K562 (cell line): ENCODE results near the gene NRF1. TPM values are rescaled to one million over a fixed set of nuclear protein-coding genes. Genes with fewer than 3 reads are reported as not detected.

Experiments used
- ATAC-seq: fragments of 200-7000 bp; cut with Tn5 transposase; 3 replicates; pipeline ENCODE4 v1.9.1; 2020; ENCODE audit warnings: moderate library complexity
- BruUV-seq: library from RNA; stranded (reverse); fragments of 400-500 nt; replicated peaks from 2 replicates; lab custom pipeline; 2021; lab: Mats Ljungman, UMichigan
- CTCF ChIA-PET: fragments of 300-600 bp; formaldehyde crosslinking; extraction: SDS; loops from one replicate; lab custom pipeline; 2021; ENCODE audit warnings: low intra/inter-chr PET ratio; lab: Yijun Ruan, JAX
- POLR2A ChIA-PET: fragments of 300-600, 350-650 bp; sonication (Branson Sonifier 250); formaldehyde crosslinking; extraction: SDS; loops from one replicate; lab custom pipeline; 2021; ENCODE audit warnings: antibody characterized with exemption, inconsistent platforms; lab: Yijun Ruan, JAX
- DNase-seq, 4 experiments: peaks; one replicate each; pipeline versions ENCODE4 v3.0.0 to v3.0.0-alpha.2; 2011 to 2018; ENCODE audit warnings: low spot score in 3 of 4, mixed read lengths in 3 of 4; ENCODE audit errors: extremely low read depth in 1 of 4
- FAIRE-seq: peaks from 2 replicates; lab custom pipeline; 2011; peaks lifted over from hg19 to GRCh38; lab: Jason Lieb, UNC
- H2AFZ ChIP-seq: 2 replicates; pipeline ENCODE4 v1.6.0; 2011; ENCODE audit warnings: low read depth, low read length, control low read depth, inconsistent platforms
- H3K27ac ChIP-seq: fragments of 200-600 bp; 3 replicates; pipeline ENCODE4 v1.8.0; 2011; ENCODE audit warnings: low read depth, mild to moderate bottlenecking, control low read depth, inconsistent platforms, low read length, moderate library complexity, mixed read lengths; ENCODE audit errors: extremely low read depth
- H3K27me3 ChIP-seq, 2 experiments: fragments of 300-600 bp in 1 of 2; 2 replicates in 1 of 2; 3 replicates in 1 of 2; pipeline versions ENCODE4 v1.6.0 to v1.8.0; 2011; ENCODE audit warnings: inconsistent platforms in 2 of 2, low read length in 2 of 2, mild to moderate bottlenecking in 1 of 2, mixed read lengths in 1 of 2, moderate library complexity in 1 of 2; ENCODE audit not compliant: control insufficient read depth in 2 of 2, insufficient read depth in 2 of 2
- H3K36me3 ChIP-seq: fragments of 300-600 bp; 3 replicates; pipeline ENCODE4 v1.8.0; 2011; ENCODE audit warnings: mild to moderate bottlenecking, low read length, inconsistent platforms; ENCODE audit not compliant: control insufficient read depth, insufficient read depth
- H3K4me1 ChIP-seq, 2 experiments: fragments of 200-600 bp in 1 of 2; replicated peaks in 1 of 2; 2 replicates in 1 of 2; 3 replicates in 1 of 2; pipeline versions ENCODE4 v1.5.1 to v1.8.0; 2011; ENCODE audit warnings: inconsistent platforms in 2 of 2, low read length in 2 of 2, mild to moderate bottlenecking in 1 of 2, mixed read lengths in 1 of 2, moderate library complexity in 1 of 2; ENCODE audit not compliant: control insufficient read depth in 2 of 2, insufficient read depth in 2 of 2
- H3K4me2 ChIP-seq: 2 replicates; pipeline ENCODE4 v1.6.1; 2011; ENCODE audit warnings: low read length, control low read depth, inconsistent platforms, mixed read lengths; ENCODE audit not compliant: insufficient read depth
- H3K4me3 ChIP-seq: fragments of 200-600 bp; sonication (generic), shearing (Covaris generic); 2 replicates; pipeline ENCODE4 v1.5.1; 2016; ENCODE audit warnings: control low read depth, inconsistent platforms
- H3K79me2 ChIP-seq: fragments of 200-600 bp; 3 replicates; pipeline ENCODE4 v1.8.0; 2011; ENCODE audit warnings: low read length, inconsistent platforms; ENCODE audit not compliant: control insufficient read depth, insufficient read depth
- H3K9ac ChIP-seq, 2 experiments: 2 replicates each; pipeline versions ENCODE4 v1.6.0 to v1.6.1; 2011; ENCODE audit warnings: low read depth in 2 of 2, low read length in 2 of 2, control low read depth in 1 of 2, inconsistent platforms in 1 of 2, mild to moderate bottlenecking in 1 of 2, mixed read lengths in 1 of 2; ENCODE audit not compliant: insufficient read depth in 1 of 2
- H3K9me1 ChIP-seq: one replicate; pipeline ENCODE4 v1.6.0; 2011; ENCODE audit warnings: inconsistent platforms, mild to moderate bottlenecking, low read length, moderate library complexity; ENCODE audit not compliant: control insufficient read depth, insufficient read depth
- H3K9me3 ChIP-seq: replicated peaks from 2 replicates; pipeline ENCODE4 v1.5.1; 2011; ENCODE audit warnings: low read depth, low read length, inconsistent platforms; ENCODE audit not compliant: control insufficient read depth, insufficient read depth
- H4K20me1 ChIP-seq: replicated peaks from 2 replicates; pipeline ENCODE4 v1.6.1; 2011; ENCODE audit warnings: low read length, inconsistent platforms, mixed read lengths; ENCODE audit not compliant: control insufficient read depth, insufficient read depth
- BRD4 ChIP-seq: fragments of 200-600 bp; sonication (generic); IDR thresholded peaks from 2 replicates; pipeline ENCODE4 v1.6.1; 2017; ENCODE audit warnings: inconsistent platforms
- CBFA2T2 ChIP-seq: fragments of 450-650 bp; conservative IDR thresholded peaks from 2 replicates; pipeline ENCODE4 v1.6.1; 2017; ENCODE audit warnings: mild to moderate bottlenecking
- CREB5 ChIP-seq: fragments of 250-450 bp; sonication (Bioruptor Pico); IDR thresholded peaks from 2 replicates; pipeline ENCODE4 v1.5.0; 2020; ENCODE audit warnings: mild to moderate bottlenecking
- DNMT1 ChIP-seq: fragments of 450-650 bp; IDR thresholded peaks from 2 replicates; pipeline ENCODE4 v1.6.1; 2016; ENCODE audit warnings: antibody characterized with exemption, mild to moderate bottlenecking
- FOSL1 ChIP-seq: fragments of 200-800 bp; sonication (Bioruptor generic); conservative IDR thresholded peaks from 2 replicates; pipeline ENCODE4 v1.6.1; 2016; ENCODE audit warnings: missing genetic modification characterization, missing compliant biosample characterization
- FOXA3 ChIP-seq, 2 experiments: fragments of 450-650 bp in 1 of 2; sonication (generic) in 1 of 2; formaldehyde crosslinking; IDR thresholded peaks in 1 of 2; conservative IDR thresholded peaks in 1 of 2; 2 replicates each; pipeline versions ENCODE4 v1.4.0 to v1.8.0; 2020 to 2022; ENCODE audit warnings: mild to moderate bottlenecking in 2 of 2, missing genetic modification reagents in 1 of 2
- HDAC3 ChIP-seq: fragments of 450-650 bp; IDR thresholded peaks from 2 replicates; pipeline ENCODE4 v1.6.1; 2018; ENCODE audit warnings: borderline replicate concordance, mild to moderate bottlenecking, moderate library complexity; ENCODE audit not compliant: partially characterized antibody
- JUND ChIP-seq, 2 experiments: IDR thresholded peaks; 2 replicates in 1 of 2; 3 replicates in 1 of 2; pipeline ENCODE4 v1.6.1; 2011; ENCODE audit warnings: borderline replicate concordance in 2 of 2, low read depth in 2 of 2, low read length in 2 of 2, improper control_type of control experiment in 1 of 2, missing biosample characterization in 1 of 2, missing genetic modification characterization in 1 of 2, missing genetic modification reagents in 1 of 2
- NELFE ChIP-seq: IDR thresholded peaks from 2 replicates; pipeline ENCODE4 v1.6.1; 2011; ENCODE audit warnings: mild to moderate bottlenecking; ENCODE audit not compliant: insufficient read depth, insufficient read length
- NONO ChIP-seq, 2 experiments: fragments of 200-400 bp in 1 of 2; fragments of 450-650 bp in 1 of 2; formaldehyde crosslinking in 1 of 2; IDR thresholded peaks; 2 replicates each; pipeline ENCODE4 v1.6.1; 2017; ENCODE audit warnings: low read depth in 2 of 2, mild to moderate bottlenecking in 2 of 2, moderate library complexity in 2 of 2, low read length in 1 of 2
- PKNOX1 ChIP-seq: fragments of 450-650 bp; IDR thresholded peaks from 2 replicates; pipeline ENCODE4 v1.6.1; 2016
- SIN3A ChIP-seq, 2 experiments: fragments of 150-350 bp in 1 of 2; IDR thresholded peaks; 2 replicates each; pipeline ENCODE4 v1.6.1; 2011 to 2016; ENCODE audit warnings: borderline replicate concordance in 2 of 2, low read depth in 2 of 2, low read length in 2 of 2, mild to moderate bottlenecking in 2 of 2, moderate library complexity in 2 of 2; ENCODE audit not compliant: control insufficient read depth in 1 of 2
- TRIM24 ChIP-seq, 2 experiments: fragments of 450-650 bp; IDR thresholded peaks; 2 replicates each; pipeline ENCODE4 v1.6.1; 2016
- ZBTB2 ChIP-seq: fragments of 450-650 bp; IDR thresholded peaks from 2 replicates; pipeline ENCODE4 v1.6.1; 2016; ENCODE audit warnings: antibody characterized with exemption
- ZNF212 ChIP-seq: fragments of 450-650 bp; formaldehyde crosslinking; IDR thresholded peaks from 2 replicates; pipeline ENCODE4 v1.4.0; 2020; ENCODE audit warnings: mild to moderate bottlenecking
- ZNF24 ChIP-seq: fragments of 450-650 bp; IDR thresholded peaks from 2 replicates; pipeline ENCODE4 v1.6.1; 2016
- ZNF282 ChIP-seq: sonication (generic); formaldehyde crosslinking; IDR thresholded peaks from 2 replicates; pipeline ENCODE4 v1.8.1; 2023; ENCODE audit warnings: missing genetic modification reagents
- ZNF384 ChIP-seq: IDR thresholded peaks from 2 replicates; pipeline ENCODE4 v1.6.1; 2012; ENCODE audit warnings: low read depth, low read length, improper control_type of control experiment
- ZSCAN32 ChIP-seq: fragments of 450-650 bp; formaldehyde crosslinking; IDR thresholded peaks from 2 replicates; pipeline ENCODE4 v1.4.0; 2020; ENCODE audit warnings: mild to moderate bottlenecking, moderate library complexity
- WGBS: fragments of 100-300 bp; shearing (Covaris generic); methylation state at CpG from one replicate; pipeline ENCODE4 v1.1.6; 2016; ENCODE audit warnings: low coverage, mixed read lengths; ENCODE audit not compliant: insufficient coverage; ENCODE audit errors: missing lambda C conversion rate; 5-methylcytosine and 5-hydroxymethylcytosine counted together
- in situ Hi-C: fragments of 300-500 bp; cut with MboI; formaldehyde crosslinking; loops from 4 replicates; pipeline ENCODE4 v1.15.0; 2018; ENCODE audit warnings: inconsistent platforms, mixed read lengths
- intact Hi-C: fragments of 100-400 bp; cut with micrococcal nuclease; formaldehyde crosslinking; loops from 2 replicates; pipeline ENCODE4 v1.14.2; 2022
- polyA plus RNA-seq, 8 experiments: library from polyadenylated mRNA; depleted of rRNA in 4 of 8; stranded (reverse) in 5 of 8; unstranded in 3 of 8; fragments of >200 nt; fragmentation: Nextera tagmentation in 2 of 8; fragmentation: Illumina TruSeq in 1 of 8; extraction: Ambion mirVana in 2 of 8; extraction: Trizol in 1 of 8; gene quantifications; 2 replicates each; pipeline versions ENCODE4 v1.2.1 to v1.2.3, GENCODE V29; 2011 to 2014; ENCODE audit warnings: inconsistent platforms in 1 of 8, missing spikeins in 1 of 8
- total RNA-seq, 7 experiments: library from RNA; depleted of rRNA in 6 of 7; stranded (reverse); fragments of >200 nt in 6 of 7; fragmentation: Illumina TruSeq in 2 of 7; extraction: Trizol in 2 of 7; gene quantifications; 2 replicates each; pipeline versions ENCODE4 v1.2.1 to v1.2.3, GENCODE V29; 2011 to 2021; ENCODE audit warnings: low replicate concordance in 1 of 7

NRF1 gene
- total and polyA plus RNA-seq, 9 of the 15 experiments (the other 6 are each of a cell fraction or from before 2014, with no cell fraction given) = 8.6 to 28.8 (median 20.3) TPM

GRCh38 chr7:129569326-129569725, 42.2 kb upstream of the NRF1 start (continued):
- TF ChIP-seq CREB5 (CRISPR knock-in tag) (no peak), HDAC3 (no peak), NONO (IDR thresholded peaks at IDR 0.05; ENCODE audit: low read depth in 2 of 2, low read length in 1 of 2) (no peak), ZSCAN32 (CRISPR knock-in tag) (no peak)

GRCh38 chr7:129569811-129570215, 41.7 kb upstream of the NRF1 start:
- Histone ChIP-seq H3K27ac (no peak overlapping the region), H4K20me1 (no peaks in the 10 kb centered on the region), H3K9me1 (no peaks in the 10 kb centered on the region), H3K36me3 (no peaks in the 10 kb centered on the region), H3K9me3 (no peaks in the 10 kb centered on the region), H3K4me3 (no peak overlapping the region), H3K27me3 (peaks cover 10 to 16% of the 10 kb centered on the region in 2 experiments), H3K9ac (no peak overlapping the region), H3K79me2 (no peaks in the 10 kb centered on the region), H3K4me1 (no peaks in the 10 kb centered on the region), H3K4me2 (no peak overlapping the region), H2AFZ (no peak overlapping the region)
- ATAC-seq (peak; percentile 57; the same call in 2 of the 3 replicates), DNase-seq (no peak), FAIRE-seq (no peak)
- in situ Hi-C loops (no loop called here), intact Hi-C loops (no loop called here)
- WGBS = 0% methylated on average over 2 of the region's 2 CpGs
- POLR2A ChIA-PET = no interaction called here
- no TSS peak for BruUV-seq
- CTCF ChIA-PET = no interaction called here
- TF ChIP-seq TRIM24 (IDR thresholded peaks at IDR 0.05) = no peak
- peak; percentile 67 for TF ChIP-seq FOSL1 (tag)
- 0 out of 4 replicates have a peak, but pooled peaks of 1 of the 2 experiments have one; percentile 45 for TF ChIP-seq FOXA3 (CRISPR knock-in tag; conservative IDR thresholded peaks at IDR 0.05 in 1 of 2, IDR thresholded peaks at IDR 0.05 in 1 of 2)
- TF ChIP-seq JUND (IDR thresholded peaks at IDR 0.05; ENCODE audit: borderline replicate concordance, low read depth, low read length) = peak; percentile 47; the same call in 1 of the 2 replicates
- peak; percentile 49; the same call in 2 of the 3 replicates for TF ChIP-seq JUND (tag; IDR thresholded peaks at IDR 0.05; ENCODE audit: borderline replicate concordance, low read depth, low read length)
- no peak for TF ChIP-seq SIN3A (IDR thresholded peaks at IDR 0.05; ENCODE audit: borderline replicate concordance in 2 of 2, control insufficient read depth in 1 of 2, low read depth in 2 of 2, low read length in 2 of 2)
- TF ChIP-seq DNMT1 = no peak
- no peak for TF ChIP-seq PKNOX1
- no peak for TF ChIP-seq ZNF282 (CRISPR knock-in tag)
- TF ChIP-seq ZNF212 (CRISPR knock-in tag) = no peak
- TF ChIP-seq ZBTB2 = no peak
- TF ChIP-seq ZNF384 = peak; percentile 7; the same call in 1 of the 2 replicates
- TF ChIP-seq CBFA2T2 = no peak
- no peak for TF ChIP-seq BRD4
- no peak for TF ChIP-seq ZNF24
- no peak for TF ChIP-seq NELFE
